SK-N-MC (cell line): ENCODE results near the gene CYP46A1.

ENCODE experiments used
- EZH2 ChIP-seq: fragments of 200-600 bp; sonication (generic); IDR thresholded peaks from one replicate; pipeline ENCODE4 v1.6.1; 2017; ENCODE audit warnings: antibody characterized with exemption
- FOXP2 ChIP-seq: optimal IDR thresholded peaks from 2 replicates; pipeline ENCODE3; 2011; ENCODE audit warnings: mild to moderate bottlenecking, moderate library complexity; ENCODE audit not compliant: insufficient read depth; ENCODE audit errors: extremely low read length, control extremely low read depth
- POLR2AphosphoS5 ChIP-seq: IDR thresholded peaks from 2 replicates; pipeline ENCODE4 v1.6.1; 2012; ENCODE audit warnings: mild to moderate bottlenecking, low read depth, low read length, borderline replicate concordance

DNA sequence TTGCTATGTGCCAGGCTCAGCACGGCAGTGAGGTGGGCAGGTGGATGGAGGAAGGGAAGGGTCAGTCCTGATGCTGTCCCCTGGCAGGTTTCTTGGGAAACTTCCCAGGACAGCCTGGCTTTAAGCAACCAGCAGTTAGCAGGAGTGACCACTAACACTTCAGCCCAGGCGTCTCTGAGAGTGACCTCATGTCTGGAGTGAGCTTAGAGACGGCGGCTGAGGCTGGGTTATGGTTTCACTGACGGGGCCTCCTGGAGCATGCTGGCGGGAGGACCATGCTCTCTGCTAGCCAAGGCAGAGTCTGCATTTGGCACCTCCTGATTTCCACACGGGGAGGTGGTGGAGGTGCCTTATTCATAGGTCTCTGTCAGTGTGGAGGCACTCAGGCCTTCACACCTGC, 36.7 kb upstream of the CYP46A1 start:
- TF ChIP-seq FOXP2: no peak
- no peak for TF ChIP-seq EZH2
- no peak for TF ChIP-seq POLR2AphosphoS5
